ENCODE results near the gene KIF1A. TPM values are rescaled to one million over a fixed set of nuclear protein-coding genes. Genes with fewer than 3 reads are reported as not detected.
A peak's percentile ranks its signal among the peaks of the same experiment; 100 is the strongest.

Gene KIF1A
- total RNA-seq, 1 donor from 2014 or later: 29.9 TPM

- Histone ChIP-seq H3K9me3 (ENCODE audit: low read depth) (no peaks in the 10 kb centered on the region), H3F3A (ENCODE audit: low read depth) (no peaks in the 10 kb centered on the region), H3K4me1 (peaks cover 2% of the 10 kb centered on the region), H3K36me3 (no peaks in the 10 kb centered on the region), H3K4me2 (no peak overlapping the region), H3K79me2 (ENCODE audit: low read depth) (peaks cover 81% of the 10 kb centered on the region), H3K4me3 (no peak overlapping the region), H4K20me1 (ENCODE audit: low read depth) (peaks cover 25% of the 10 kb centered on the region), H2AFZ (replicated peaks) (no peak overlapping the region), H3K27ac (no peak overlapping the region), H3K9ac (no peak overlapping the region), H3K27me3 (peaks cover 2% of the 10 kb centered on the region)
- Mint-ChIP-seq H3K4me3 (no peak overlapping the region), H3K4me1 (peaks cover 2% of the 10 kb centered on the region), H3K27ac (no peak overlapping the region), H3K9me3 (peaks cover 51% of the 10 kb centered on the region), H3K36me3 (peaks cover 39% of the 10 kb centered on the region), H3K27me3 (ENCODE audit: insufficient read depth, low read depth) (peaks cover 4% of the 10 kb centered on the region)
- TF ChIP-seq EZH2phosphoT487 (IDR thresholded peaks at IDR 0.05) (no peak), EZH2 (IDR thresholded peaks at IDR 0.05) (no peak), CTCF (IDR thresholded peaks at IDR 0.05) (no peak)
- no peak for DNase-seq (ENCODE audit: low spot score)
Measured at GRCh38 chr2:240813231-240813921, 6.6 kb downstream of the KIF1A start.

- Histone ChIP-seq H3K27ac (no peak overlapping the region), H3K27me3 (no peaks in the 10 kb centered on the region), H3F3A (ENCODE audit: low read depth) (no peaks in the 10 kb centered on the region), H3K9me3 (ENCODE audit: low read depth) (no peaks in the 10 kb centered on the region), H3K9ac (no peak overlapping the region), H3K4me2 (no peak overlapping the region), H3K36me3 (no peaks in the 10 kb centered on the region), H2AFZ (replicated peaks) (no peak overlapping the region), H3K79me2 (ENCODE audit: low read depth) (peaks cover 80% of the 10 kb centered on the region), H3K4me3 (no peak overlapping the region), H4K20me1 (ENCODE audit: low read depth) (peaks cover 19% of the 10 kb centered on the region), H3K4me1 (no peaks in the 10 kb centered on the region)
- TF ChIP-seq EZH2phosphoT487 (IDR thresholded peaks at IDR 0.05) (no peak), CTCF (IDR thresholded peaks at IDR 0.05) (no peak), EZH2 (IDR thresholded peaks at IDR 0.05) (no peak)
- no peaks in the 10 kb centered on the region for H3K4me1 Mint-ChIP-seq
- peaks cover 2% of the 10 kb centered on the region for H3K27me3 Mint-ChIP-seq (ENCODE audit: insufficient read depth, low read depth)
- H3K36me3 Mint-ChIP-seq: peaks cover 39% of the 10 kb centered on the region
- H3K27ac Mint-ChIP-seq: no peak overlapping the region
- H3K9me3 Mint-ChIP-seq: peaks cover 51% of the 10 kb centered on the region
- H3K4me3 Mint-ChIP-seq: peak overlapping the region; percentile 38
- no peak for DNase-seq (ENCODE audit: low spot score)
Measured at GRCh38 chr2:240812721-240813120, 7.3 kb downstream of the KIF1A start.

- TF ChIP-seq EZH2phosphoT487 (IDR thresholded peaks at IDR 0.05): no peak
- TF ChIP-seq EZH2 (IDR thresholded peaks at IDR 0.05): no peak
- no peak for TF ChIP-seq CTCF (IDR thresholded peaks at IDR 0.05)
- H3K36me3 Mint-ChIP-seq: peaks cover 39% of the 10 kb centered on the region
- peaks cover 78% of the 10 kb centered on the region for H3K79me2 ChIP-seq (ENCODE audit: low read depth)
- no peaks in the 10 kb centered on the region for H3K27me3 ChIP-seq
- no peak for DNase-seq (ENCODE audit: low spot score)
- H3K4me1 ChIP-seq: no peaks in the 10 kb centered on the region
- no peaks in the 10 kb centered on the region for H3K36me3 ChIP-seq
- H3K4me1 Mint-ChIP-seq: no peaks in the 10 kb centered on the region
- no peak overlapping the region for H2AFZ ChIP-seq (replicated peaks)
- no peak overlapping the region for H3K9ac ChIP-seq
- peaks cover 14% of the 10 kb centered on the region for H4K20me1 ChIP-seq (ENCODE audit: low read depth)
- H3K27ac ChIP-seq: no peak overlapping the region
- no peaks in the 10 kb centered on the region for H3F3A ChIP-seq (ENCODE audit: low read depth)
- no peak overlapping the region for H3K4me3 ChIP-seq
- peaks cover 2% of the 10 kb centered on the region for H3K27me3 Mint-ChIP-seq (ENCODE audit: insufficient read depth, low read depth)
- H3K9me3 ChIP-seq (ENCODE audit: low read depth): no peaks in the 10 kb centered on the region
- peaks cover 51% of the 10 kb centered on the region for H3K9me3 Mint-ChIP-seq
- H3K4me3 Mint-ChIP-seq: no peak overlapping the region
- no peak overlapping the region for H3K27ac Mint-ChIP-seq
- H3K4me2 ChIP-seq: no peak overlapping the region
Measured at GRCh38 chr2:240812301-240812680, 7.7 kb downstream of the KIF1A start.
